ENCODE measurements around the gene CDKAL1.

Gene CDKAL1

GRCh38 chr6:20969551-20969950, 435.3 kb downstream of the CDKAL1 start:
- Histone ChIP-seq H3K36me3 (ENCODE audit: insufficient read depth, insufficient read length, low read length) (no peaks in the 10 kb centered on the region), H3K27me3 (ENCODE audit: insufficient read depth, insufficient read length) (no peaks in the 10 kb centered on the region), H3K9me3 (ENCODE audit: insufficient read depth, low read length) (peaks cover 9% of the 10 kb centered on the region; the same call in 1 of the 2 replicates), H3K9ac (ENCODE audit: insufficient read length, low read depth) (no peak overlapping the region), H3K4me1 (ENCODE audit: insufficient read depth, insufficient read length) (no peaks in the 10 kb centered on the region), H3K4me3 (ENCODE audit: insufficient read length, low read depth) (no peak overlapping the region)
- no peak for TF ChIP-seq SUZ12 (IDR thresholded peaks at IDR 0.05; ENCODE audit: extremely low read depth, insufficient read depth, insufficient read length)
- TF ChIP-seq ZNF274 (IDR thresholded peaks at IDR 0.05; ENCODE audit: low read depth, low read length) = no peak
- TF ChIP-seq YY1 (IDR thresholded peaks at IDR 0.05; ENCODE audit: insufficient read depth, insufficient read length) = no peak
- DNase-seq (ENCODE audit: low read depth, low spot score) = no peak

- H3K4me3 ChIP-seq (ENCODE audit: insufficient read length, low read depth) = no peak overlapping the region
- no peaks in the 10 kb centered on the region for H3K36me3 ChIP-seq (ENCODE audit: insufficient read depth, insufficient read length, low read length)
- DNase-seq (ENCODE audit: low read depth, low spot score) = no peak
- no peak overlapping the region for H3K9ac ChIP-seq (ENCODE audit: insufficient read length, low read depth)
- no peak for TF ChIP-seq ZNF274 (IDR thresholded peaks at IDR 0.05; ENCODE audit: low read depth, low read length)
- no peak for TF ChIP-seq SUZ12 (IDR thresholded peaks at IDR 0.05; ENCODE audit: extremely low read depth, insufficient read depth, insufficient read length)
- TF ChIP-seq YY1 (IDR thresholded peaks at IDR 0.05; ENCODE audit: insufficient read depth, insufficient read length) = no peak
- no peaks in the 10 kb centered on the region for H3K4me1 ChIP-seq (ENCODE audit: insufficient read depth, insufficient read length)
- no peaks in the 10 kb centered on the region for H3K27me3 ChIP-seq (ENCODE audit: insufficient read depth, insufficient read length)
- no peaks in the 10 kb centered on the region for H3K9me3 ChIP-seq (ENCODE audit: insufficient read depth, low read length)
Measured at GRCh38 chr6:20976391-20976918, 442.2 kb downstream of the CDKAL1 start.

- Histone ChIP-seq H3K9me3 (ENCODE audit: insufficient read depth, low read length) (no peaks in the 10 kb centered on the region), H3K36me3 (ENCODE audit: insufficient read depth, insufficient read length, low read length) (no peaks in the 10 kb centered on the region), H3K27me3 (ENCODE audit: insufficient read depth, insufficient read length) (no peaks in the 10 kb centered on the region), H3K4me1 (ENCODE audit: insufficient read depth, insufficient read length) (no peaks in the 10 kb centered on the region), H3K4me3 (ENCODE audit: insufficient read length, low read depth) (no peak overlapping the region), H3K9ac (ENCODE audit: insufficient read length, low read depth) (no peak overlapping the region)
- TF ChIP-seq ZNF274 (IDR thresholded peaks at IDR 0.05; ENCODE audit: low read depth, low read length) (no peak), SUZ12 (IDR thresholded peaks at IDR 0.05; ENCODE audit: extremely low read depth, insufficient read depth, insufficient read length) (no peak), YY1 (IDR thresholded peaks at IDR 0.05; ENCODE audit: insufficient read depth, insufficient read length) (no peak)
- no peak for DNase-seq (ENCODE audit: low read depth, low spot score)
Measured at GRCh38 chr6:20978151-20978614, 443.9 kb downstream of the CDKAL1 start.

- Histone ChIP-seq H3K36me3 (ENCODE audit: insufficient read depth, insufficient read length, low read length) (no peaks in the 10 kb centered on the region), H3K9ac (ENCODE audit: insufficient read length, low read depth) (no peak overlapping the region), H3K9me3 (ENCODE audit: insufficient read depth, low read length) (peaks cover 4% of the 10 kb centered on the region; the same call in 1 of the 2 replicates)
Measured at GRCh38 chr6:20979076-20979475, 444.8 kb downstream of the CDKAL1 start.

GRCh38 chr6:20983961-20984360, 449.7 kb downstream of the CDKAL1 start:
- Histone ChIP-seq H3K9me3 (ENCODE audit: insufficient read depth, low read length) (peaks cover 13% of the 10 kb centered on the region; the same call in 1 of the 2 replicates), H3K9ac (ENCODE audit: insufficient read length, low read depth) (no peak overlapping the region), H3K4me1 (ENCODE audit: insufficient read depth, insufficient read length) (no peaks in the 10 kb centered on the region), H3K27me3 (ENCODE audit: insufficient read depth, insufficient read length) (no peaks in the 10 kb centered on the region), H3K36me3 (ENCODE audit: insufficient read depth, insufficient read length, low read length) (no peaks in the 10 kb centered on the region), H3K4me3 (ENCODE audit: insufficient read length, low read depth) (no peak overlapping the region)
- no peak for DNase-seq (ENCODE audit: low read depth, low spot score)
- no peak for TF ChIP-seq SUZ12 (IDR thresholded peaks at IDR 0.05; ENCODE audit: extremely low read depth, insufficient read depth, insufficient read length)
- TF ChIP-seq ZNF274 (IDR thresholded peaks at IDR 0.05; ENCODE audit: low read depth, low read length) = no peak
- TF ChIP-seq YY1 (IDR thresholded peaks at IDR 0.05; ENCODE audit: insufficient read depth, insufficient read length) = no peak

More at GRCh38 chr6:20979076-20979475, 444.8 kb downstream of the CDKAL1 start:
- no peak for DNase-seq (ENCODE audit: low read depth, low spot score)
- no peaks in the 10 kb centered on the region for H3K27me3 ChIP-seq (ENCODE audit: insufficient read depth, insufficient read length)
- TF ChIP-seq ZNF274 (IDR thresholded peaks at IDR 0.05; ENCODE audit: low read depth, low read length) (no peak), SUZ12 (IDR thresholded peaks at IDR 0.05; ENCODE audit: extremely low read depth, insufficient read depth, insufficient read length) (no peak), YY1 (IDR thresholded peaks at IDR 0.05; ENCODE audit: insufficient read depth, insufficient read length) (no peak)
- H3K4me1 ChIP-seq (ENCODE audit: insufficient read depth, insufficient read length) = no peaks in the 10 kb centered on the region
- no peak overlapping the region for H3K4me3 ChIP-seq (ENCODE audit: insufficient read length, low read depth)

GRCh38 chr6:20985821-20986220, 451.6 kb downstream of the CDKAL1 start:
- H3K36me3 ChIP-seq (ENCODE audit: insufficient read depth, insufficient read length, low read length) = no peaks in the 10 kb centered on the region
- no peaks in the 10 kb centered on the region for H3K4me1 ChIP-seq (ENCODE audit: insufficient read depth, insufficient read length)
- no peak for DNase-seq (ENCODE audit: low read depth, low spot score)
- no peak overlapping the region for H3K4me3 ChIP-seq (ENCODE audit: insufficient read length, low read depth)
- H3K27me3 ChIP-seq (ENCODE audit: insufficient read depth, insufficient read length) = no peaks in the 10 kb centered on the region
- TF ChIP-seq YY1 (IDR thresholded peaks at IDR 0.05; ENCODE audit: insufficient read depth, insufficient read length) (no peak), ZNF274 (IDR thresholded peaks at IDR 0.05; ENCODE audit: low read depth, low read length) (no peak), SUZ12 (IDR thresholded peaks at IDR 0.05; ENCODE audit: extremely low read depth, insufficient read depth, insufficient read length) (no peak)
- H3K9ac ChIP-seq (ENCODE audit: insufficient read length, low read depth) = no peak overlapping the region
- H3K9me3 ChIP-seq (ENCODE audit: insufficient read depth, low read length) = peaks cover 13% of the 10 kb centered on the region; the same call in 1 of the 2 replicates

- Histone ChIP-seq H3K9ac (ENCODE audit: insufficient read length, low read depth) (no peak overlapping the region), H3K9me3 (ENCODE audit: insufficient read depth, low read length) (peaks cover 7% of the 10 kb centered on the region; the same call in 1 of the 2 replicates), H3K4me3 (ENCODE audit: insufficient read length, low read depth) (no peak overlapping the region), H3K36me3 (ENCODE audit: insufficient read depth, insufficient read length, low read length) (no peaks in the 10 kb centered on the region), H3K4me1 (ENCODE audit: insufficient read depth, insufficient read length) (no peaks in the 10 kb centered on the region), H3K27me3 (ENCODE audit: insufficient read depth, insufficient read length) (no peaks in the 10 kb centered on the region)
- no peak for TF ChIP-seq ZNF274 (IDR thresholded peaks at IDR 0.05; ENCODE audit: low read depth, low read length)
- DNase-seq (ENCODE audit: low read depth, low spot score) = no peak
Measured at GRCh38 chr6:20991910-20992309, 457.7 kb downstream of the CDKAL1 start.
